Measurements from ENCODE around the gene CTNNA3.

DNA sequence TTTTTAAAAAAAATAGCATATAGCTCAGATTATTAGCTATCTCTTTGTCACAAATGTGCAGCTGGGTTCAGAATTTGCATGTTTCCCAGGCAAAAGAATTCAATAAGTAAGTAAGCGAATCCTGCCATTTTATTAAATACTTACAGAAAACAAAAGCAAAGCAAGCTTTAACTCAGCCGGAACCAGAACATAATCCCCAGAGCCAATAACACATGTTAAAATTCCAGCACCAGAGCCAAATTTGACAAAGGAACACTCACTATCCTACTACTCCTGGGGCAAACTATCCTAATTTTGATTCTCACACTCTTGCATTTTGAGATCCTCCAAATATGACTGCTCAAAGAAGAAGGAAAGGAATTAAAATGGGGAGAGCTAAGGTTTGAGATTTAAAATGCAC is 737.5 kb downstream of the CTNNA3 start:
- TF ChIP-seq CTCF (IDR thresholded peaks at IDR 0.05) (no peak), POLR2A (IDR thresholded peaks at IDR 0.05) (no peak)

All from right lobe of liver (tissue), 4 donors.